Pancreas (tissue), 10 donors: ENCODE measurements around the gene NOD2. TPM values are rescaled to one million over a fixed set of nuclear protein-coding genes. Genes with fewer than 3 reads are reported as not detected.

Experiments used
- ATAC-seq, 4 donors: fragments of 200-7000 bp; cut with Tn5 transposase; one replicate each; pipeline versions ENCODE4 v1.8.0 to v1.9.1; 2020; ENCODE audit warnings: mild to moderate bottlenecking in 4 of 4, moderate library complexity in 4 of 4
- DNase-seq, 6 donors: peaks; one replicate each; pipeline ENCODE4 v3.0.0-alpha.2; 2020
- FAIRE-seq: peaks from 2 replicates; lab custom pipeline; 2012; peaks lifted over from hg19 to GRCh38; lab: Jason Lieb, UNC
- H3K27ac ChIP-seq, 4 donors: fragments of 200-600 bp; sonication (generic); 1 replicate in 3 of 4; 2 replicates in 1 of 4; pipeline versions ENCODE4 v1.5.0 to v1.8.0; 2020
- H3K27me3 ChIP-seq, 4 donors: fragments of 200-600 bp; one replicate each; pipeline ENCODE4 v1.8.0; 2021
- H3K36me3 ChIP-seq, 3 donors: fragments of 200-600 bp; sonication (generic) in 1 of 3; one replicate each; pipeline versions ENCODE4 v1.5.0 to v1.8.0; 2020 to 2021
- H3K4me1 ChIP-seq, 3 donors: fragments of 200-600 bp; one replicate each; pipeline ENCODE4 v1.8.0; 2021
- H3K4me3 ChIP-seq, 4 donors: fragments of 200-600 bp; sonication (generic) in 2 of 4; one replicate each; pipeline versions ENCODE4 v1.5.0 to v1.8.0; 2020 to 2021
- H3K9me3 ChIP-seq, 4 donors: fragments of 200-600 bp; one replicate each; pipeline ENCODE4 v1.8.0; 2021
- WGBS, 2 donors: extraction: QIAGEN DNeasy Blood & Tissue Kit; methylation state at CpG; one replicate each; pipeline ENCODE4 v1.1.7; 2013; 5-methylcytosine and 5-hydroxymethylcytosine counted together
- intact Hi-C, 3 donors: fragments of 100-400 bp; cut with DNase I; formaldehyde crosslinking; loops; one replicate each; pipeline versions ENCODE4 v1.11.1 to v1.14.2; 2022
- polyA plus RNA-seq, 2 donors: library from polyadenylated mRNA; stranded (reverse); fragments of 200-250 nt; gene quantifications; one replicate each; pipeline ENCODE4 v1.2.3, GENCODE V29; 2013
- total RNA-seq, 6 donors: library from RNA; stranded (reverse); fragmentation: NEBNext Ultra II Directional in 4 of 6; extraction: Animal tissue kit (Norgen Biotek cat#: 25700) in 4 of 6; gene quantifications; one replicate each; pipeline versions ENCODE4 v1.2.1 to v1.2.4, GENCODE V29; 2021 to 2023
- TF ChIP-seq, protein P1 (sequence below), 4 donors: fragments of 200-600 bp; sonication (generic) in 3 of 4; IDR thresholded peaks; one replicate each; pipeline versions ENCODE4 v1.5.0 to v1.8.0; 2021; ENCODE audit warnings: antibody characterized with exemption in 4 of 4
- donor health status: healthy with polysubstance abuse.
- donor health status: DM: no; HTN: no; CAD: no; lungs with moderate emphysema.
- donor health status: DM: no; HTN: no; CAD: no.
- donor health status: control.
- donor health status: control.
- donor health status: Bipolar disorder and iron deficiency.
- donor health status: DM: yes; HTN: yes; CAD: no.
- donor health status: DM: no; HTN: no; CAD: no.
- donor health status: DM: no; HTN: no; CAD: no.
- donor health status: DM: yes; HTN: yes; CAD: no.

The NOD2 gene
- total and polyA plus RNA-seq, 8 donors, result 0.08 to 2.1 (median 0.27) TPM

DNA sequence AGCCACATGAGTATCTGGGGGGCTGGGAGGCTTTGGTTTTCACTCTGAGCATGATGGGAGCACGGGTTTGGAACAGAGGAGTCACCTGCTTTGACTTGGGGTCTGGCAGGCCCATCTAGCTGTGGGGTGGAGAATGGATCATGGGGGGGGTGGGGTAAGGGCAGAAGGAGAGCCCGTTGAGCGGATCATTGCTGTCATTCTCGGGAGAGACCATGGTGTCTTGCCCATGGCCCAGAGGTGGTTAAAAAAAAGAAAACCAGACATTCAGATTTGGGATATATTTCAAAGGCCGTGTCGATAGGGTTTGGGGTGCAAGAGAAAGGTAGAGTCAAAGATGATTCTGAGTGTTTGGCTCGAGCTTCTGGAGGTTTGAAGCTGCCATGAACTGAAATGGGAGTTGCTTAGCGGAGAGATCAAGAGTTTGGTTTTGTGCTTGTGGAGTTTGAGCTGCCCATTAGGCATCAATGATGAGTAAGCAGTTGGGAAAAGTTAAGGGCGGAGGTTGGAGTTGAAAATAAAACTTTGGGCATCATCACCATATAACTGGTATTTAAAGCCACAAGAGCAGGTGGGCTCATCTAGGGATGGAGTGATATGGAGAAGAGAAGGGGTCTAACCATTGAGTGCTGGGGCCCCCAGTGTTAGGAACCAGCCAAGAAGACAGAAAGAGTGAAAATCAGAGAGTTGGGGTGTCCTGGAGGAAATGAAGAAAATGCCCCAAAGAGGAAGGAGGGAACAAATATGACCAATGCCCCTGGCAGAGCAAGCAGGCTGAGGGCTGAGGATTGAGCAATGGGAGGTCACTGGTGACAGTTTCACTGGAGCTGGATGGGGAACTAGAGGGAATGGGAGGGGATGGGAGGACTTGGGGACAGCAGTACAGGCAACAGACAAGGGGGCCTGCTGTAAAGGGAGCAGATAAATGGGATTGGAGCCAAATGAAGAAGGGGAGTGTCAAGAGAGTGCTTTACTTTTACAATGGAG, 1.9 kb downstream of the NOD2 start:
- Histone ChIP-seq H3K36me3 (no peaks in the 10 kb centered on the region), H3K9me3 (no peaks in the 10 kb centered on the region), H3K4me3 (no peak overlapping the region), H3K4me1 (peaks cover 0 to 5% (median 0%) of the 10 kb centered on the region in 3 donors), H3K27ac (peak overlapping the region in 1 of 4 donors; percentile 60), H3K27me3 (no peaks in the 10 kb centered on the region)
- no peak for FAIRE-seq
- 89 to 97% methylated on average over 9 of the region's 9 CpGs for WGBS, 2 donors
- ATAC-seq, result peak in 2 of 4 donors; percentile 38
- TF ChIP-seq, protein P1, sequence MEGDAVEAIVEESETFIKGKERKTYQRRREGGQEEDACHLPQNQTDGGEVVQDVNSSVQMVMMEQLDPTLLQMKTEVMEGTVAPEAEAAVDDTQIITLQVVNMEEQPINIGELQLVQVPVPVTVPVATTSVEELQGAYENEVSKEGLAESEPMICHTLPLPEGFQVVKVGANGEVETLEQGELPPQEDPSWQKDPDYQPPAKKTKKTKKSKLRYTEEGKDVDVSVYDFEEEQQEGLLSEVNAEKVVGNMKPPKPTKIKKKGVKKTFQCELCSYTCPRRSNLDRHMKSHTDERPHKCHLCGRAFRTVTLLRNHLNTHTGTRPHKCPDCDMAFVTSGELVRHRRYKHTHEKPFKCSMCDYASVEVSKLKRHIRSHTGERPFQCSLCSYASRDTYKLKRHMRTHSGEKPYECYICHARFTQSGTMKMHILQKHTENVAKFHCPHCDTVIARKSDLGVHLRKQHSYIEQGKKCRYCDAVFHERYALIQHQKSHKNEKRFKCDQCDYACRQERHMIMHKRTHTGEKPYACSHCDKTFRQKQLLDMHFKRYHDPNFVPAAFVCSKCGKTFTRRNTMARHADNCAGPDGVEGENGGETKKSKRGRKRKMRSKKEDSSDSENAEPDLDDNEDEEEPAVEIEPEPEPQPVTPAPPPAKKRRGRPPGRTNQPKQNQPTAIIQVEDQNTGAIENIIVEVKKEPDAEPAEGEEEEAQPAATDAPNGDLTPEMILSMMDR (IDR thresholded peaks at IDR 0.05), result no peak
- intact Hi-C loops, result no loop called here
- DNase-seq, result peak in 1 of 6 donors; percentile 43

DNA sequence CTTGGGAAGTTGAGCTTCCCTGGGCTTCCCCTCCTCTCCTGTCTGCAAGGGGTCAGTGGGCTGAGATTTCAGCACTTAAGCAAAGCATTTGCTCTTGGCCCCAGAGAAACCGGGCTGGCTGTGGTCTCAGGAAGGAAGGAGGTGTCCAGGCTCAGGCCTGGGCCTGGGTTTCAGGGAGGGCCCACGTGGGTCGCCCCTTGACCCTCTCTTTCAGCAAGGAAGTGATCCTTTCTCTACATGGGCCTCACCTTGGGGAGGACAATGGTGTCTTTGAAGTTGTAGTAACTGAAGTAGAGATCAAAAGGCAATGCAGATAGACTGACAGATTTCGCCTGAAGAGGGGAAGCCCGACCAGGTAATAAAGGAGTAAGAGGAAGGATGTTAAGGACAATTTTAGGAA, 2.7 kb downstream of the NOD2 start:
- no peak overlapping the region for H3K4me3 ChIP-seq
- 64% methylated on average over 5 of the region's 5 CpGs for WGBS, 2 donors
- H3K27ac ChIP-seq, result peak overlapping the region in 1 of 4 donors; percentile 60
- peak in 1 of 6 donors; percentile 35 for DNase-seq
- no peak for FAIRE-seq
- intact Hi-C loops, result no loop called here
- H3K4me1 ChIP-seq, result peaks cover 0 to 5% (median 0%) of the 10 kb centered on the region in 3 donors
- no peaks in the 10 kb centered on the region for H3K9me3 ChIP-seq
- no peak for ATAC-seq
- TF ChIP-seq, protein P1 (IDR thresholded peaks at IDR 0.05), result no peak
- no peaks in the 10 kb centered on the region for H3K27me3 ChIP-seq
- no peaks in the 10 kb centered on the region for H3K36me3 ChIP-seq

DNA sequence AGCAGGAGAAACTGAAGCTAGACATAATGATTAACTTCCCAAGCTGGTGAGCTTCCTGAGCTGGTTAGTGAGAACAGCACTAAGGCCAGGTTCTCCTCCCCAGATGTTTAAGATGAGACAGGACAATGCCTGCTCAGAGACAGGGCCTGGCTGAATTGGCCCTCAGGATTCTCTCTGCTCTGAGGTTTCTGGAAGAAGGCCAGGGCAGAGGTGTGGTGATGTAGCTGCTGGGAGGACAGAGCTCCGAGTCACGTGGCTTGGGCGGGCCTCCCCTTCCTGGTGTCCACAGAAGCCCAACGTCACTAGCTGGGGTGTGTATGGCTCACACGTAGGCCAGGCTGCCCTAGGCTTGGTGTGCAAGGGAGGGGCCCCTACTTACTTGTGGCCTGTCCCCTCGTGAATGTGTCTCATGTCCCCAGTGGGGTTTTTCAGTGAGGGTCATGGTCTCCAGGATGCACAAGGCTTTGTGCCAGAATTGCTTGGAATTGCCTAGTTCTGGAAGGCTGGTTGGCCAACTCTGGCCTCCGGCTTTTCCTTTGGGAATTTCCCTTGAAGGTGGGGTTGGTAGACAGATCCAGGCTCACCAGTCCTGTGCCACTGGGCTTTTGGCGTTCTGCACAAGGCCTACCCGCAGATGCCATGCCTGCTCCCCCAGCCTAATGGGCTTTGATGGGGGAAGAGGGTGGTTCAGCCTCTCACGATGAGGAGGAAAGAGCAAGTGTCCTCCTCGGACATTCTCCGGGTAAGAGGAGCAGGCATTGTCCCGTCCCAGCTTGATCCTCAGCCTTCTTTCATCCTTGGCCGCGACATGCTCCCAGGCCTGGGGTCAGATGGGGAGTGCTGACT, 3.4 kb downstream of the NOD2 start:
- intact Hi-C loops, result no loop called here
- FAIRE-seq (no peak), ATAC-seq (peak in 3 of 4 donors; percentile 61 to 69 (median 66)), DNase-seq (peak in 2 of 6 donors; percentile 60 to 76)
- 63 to 68% methylated on average over 14 to 15 of the region's 15 CpGs for WGBS, 2 donors
- H3K4me1 ChIP-seq, result peaks cover 0 to 5% (median 0%) of the 10 kb centered on the region in 3 donors
- peak overlapping the region in 2 of 4 donors; percentile 26 to 60 for H3K27ac ChIP-seq
- H3K27me3 ChIP-seq, result no peaks in the 10 kb centered on the region
- TF ChIP-seq, protein P1 (IDR thresholded peaks at IDR 0.05), result no peak
- H3K36me3 ChIP-seq, result no peaks in the 10 kb centered on the region
- H3K9me3 ChIP-seq, result no peaks in the 10 kb centered on the region
- H3K4me3 ChIP-seq, result no peak overlapping the region

DNA sequence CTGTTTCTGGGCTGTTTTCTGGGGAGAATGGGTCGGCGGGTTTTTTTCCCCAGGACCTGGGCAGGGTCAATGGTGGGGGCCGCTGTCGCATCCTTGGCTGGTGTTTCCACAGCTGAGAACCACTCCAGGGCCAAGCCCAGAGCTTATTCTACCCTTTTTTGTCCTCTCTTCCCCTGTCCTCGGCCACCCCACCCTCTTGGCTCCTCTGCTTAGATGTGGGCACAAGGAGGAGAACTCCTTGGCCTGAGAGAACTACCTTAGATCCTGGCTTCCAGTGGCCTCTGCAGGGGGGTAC, 4.0 kb downstream of the NOD2 start:
- Histone ChIP-seq H3K36me3 (no peaks in the 10 kb centered on the region), H3K27me3 (no peaks in the 10 kb centered on the region), H3K4me3 (no peak overlapping the region), H3K9me3 (no peaks in the 10 kb centered on the region), H3K27ac (peak overlapping the region in 2 of 4 donors; percentile 26 to 60), H3K4me1 (peaks cover 0 to 5% (median 0%) of the 10 kb centered on the region in 3 donors)
- DNase-seq (peak in 1 of 6 donors; percentile 27), ATAC-seq (no peak), FAIRE-seq (no peak)
- 90 to 97% methylated on average over 5 of the region's 5 CpGs for WGBS, 2 donors
- intact Hi-C loops, result no loop called here
- TF ChIP-seq, protein P1 (IDR thresholded peaks at IDR 0.05), result no peak
